Measurements from ENCODE around the gene JADE3. TPM values are rescaled to one million over a fixed set of nuclear protein-coding genes. Genes with fewer than 3 reads are reported as not detected.

The JADE3 gene
- total and polyA plus RNA-seq, 2 donors (not counting 1 experiment from before 2014, with no cell fraction given) = 5.1 to 5.3 TPM

DNA sequence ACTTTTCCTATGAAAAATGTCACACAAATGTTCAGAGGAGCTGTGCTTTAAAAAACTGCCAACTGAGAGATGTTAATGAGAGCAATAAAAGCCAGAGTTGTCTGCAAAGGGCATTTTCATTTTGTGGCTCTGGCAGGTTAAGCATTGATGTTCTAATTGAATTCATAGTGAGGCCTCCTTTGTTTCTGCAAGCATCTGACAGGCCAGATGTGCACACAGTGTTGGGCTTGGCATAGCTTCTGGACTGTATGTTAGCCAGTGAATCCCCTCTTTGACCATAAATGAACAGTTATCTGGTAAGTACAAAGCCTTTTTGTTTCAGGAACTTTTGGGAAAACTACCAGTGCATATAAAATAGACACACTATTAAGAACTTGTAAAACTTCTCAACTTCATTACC, 81.9 kb downstream of the JADE3 start:
- H2AFZ ChIP-seq (ENCODE audit: low read length) = no peak overlapping the region
- no peak overlapping the region for H3K4me3 ChIP-seq (replicated peaks in 1 of 4; ENCODE audit: control extremely low read depth in 1 of 4, insufficient read depth in 1 of 4, low read depth in 3 of 4, low read length in 4 of 4)
- no peak overlapping the region for H3K9ac ChIP-seq (ENCODE audit: insufficient read depth, low read length)
- no peak overlapping the region for H3K4me2 ChIP-seq (ENCODE audit: extremely low read depth, insufficient read depth, low read length)
- no peaks in the 10 kb centered on the region for H3K36me3 ChIP-seq (ENCODE audit: control insufficient read depth, insufficient read depth, low read length)
- no peaks in the 10 kb centered on the region for H3K79me2 ChIP-seq (ENCODE audit: control insufficient read depth, insufficient read depth, low read length)
- no peaks in the 10 kb centered on the region for H3K4me1 ChIP-seq (ENCODE audit: control insufficient read depth, extremely low read depth, insufficient read depth, low read length)
- no peak for DNase-seq (ENCODE audit: low read depth in 2 of 2)
- no peaks in the 10 kb centered on the region for H3K9me3 ChIP-seq (ENCODE audit: control insufficient read depth, insufficient read depth, low read depth, low read length)
- no peaks in the 10 kb centered on the region for H3K27me3 ChIP-seq (ENCODE audit: control insufficient read depth, insufficient read depth, low read length)
- TF ChIP-seq EZH2 (IDR thresholded peaks at IDR 0.05; ENCODE audit: low read length, missing control alignments) = no peak
- no peak for TF ChIP-seq CTCF (conservative IDR thresholded peaks at IDR 0.05 in 1 of 2, IDR thresholded peaks at IDR 0.05 in 1 of 2; ENCODE audit: low read depth in 1 of 2, low read length in 2 of 2)
- H4K20me1 ChIP-seq (ENCODE audit: control insufficient read depth, extremely low read depth, insufficient read depth, low read length) = no peaks in the 10 kb centered on the region
- H3K27ac ChIP-seq (ENCODE audit: insufficient read depth, low read length) = no peak overlapping the region

GRCh38 chrX:47012131-47012530, 99.9 kb downstream of the JADE3 start:
- no peak for DNase-seq (ENCODE audit: low read depth in 2 of 2)
- Histone ChIP-seq H3K79me2 (ENCODE audit: control insufficient read depth, insufficient read depth, low read length) (no peaks in the 10 kb centered on the region), H3K9me3 (ENCODE audit: control insufficient read depth, insufficient read depth, low read depth, low read length) (no peaks in the 10 kb centered on the region), H3K27ac (ENCODE audit: insufficient read depth, low read length) (no peak overlapping the region), H4K20me1 (ENCODE audit: control insufficient read depth, extremely low read depth, insufficient read depth, low read length) (no peaks in the 10 kb centered on the region), H3K36me3 (ENCODE audit: control insufficient read depth, insufficient read depth, low read length) (no peaks in the 10 kb centered on the region), H3K4me1 (ENCODE audit: control insufficient read depth, extremely low read depth, insufficient read depth, low read length) (no peaks in the 10 kb centered on the region), H3K4me2 (ENCODE audit: extremely low read depth, insufficient read depth, low read length) (no peak overlapping the region), H3K4me3 (replicated peaks in 1 of 4; ENCODE audit: control extremely low read depth in 1 of 4, insufficient read depth in 1 of 4, low read depth in 3 of 4, low read length in 4 of 4) (no peak overlapping the region), H2AFZ (ENCODE audit: low read length) (no peak overlapping the region), H3K9ac (ENCODE audit: insufficient read depth, low read length) (no peak overlapping the region), H3K27me3 (ENCODE audit: control insufficient read depth, insufficient read depth, low read length) (no peaks in the 10 kb centered on the region)
- TF ChIP-seq EZH2 (IDR thresholded peaks at IDR 0.05; ENCODE audit: low read length, missing control alignments) (no peak), CTCF (conservative IDR thresholded peaks at IDR 0.05 in 1 of 2, IDR thresholded peaks at IDR 0.05 in 1 of 2; ENCODE audit: low read depth in 1 of 2, low read length in 2 of 2) (no peak)

- H3K4me3 ChIP-seq (replicated peaks in 1 of 4; ENCODE audit: control extremely low read depth in 1 of 4, insufficient read depth in 1 of 4, low read depth in 3 of 4, low read length in 4 of 4) = no peak overlapping the region
- no peaks in the 10 kb centered on the region for H3K9me3 ChIP-seq (ENCODE audit: control insufficient read depth, insufficient read depth, low read depth, low read length)
- H3K27me3 ChIP-seq (ENCODE audit: control insufficient read depth, insufficient read depth, low read length) = no peaks in the 10 kb centered on the region
- no peak for DNase-seq (ENCODE audit: low read depth in 2 of 2)
- H3K4me2 ChIP-seq (ENCODE audit: extremely low read depth, insufficient read depth, low read length) = no peak overlapping the region
- no peaks in the 10 kb centered on the region for H3K79me2 ChIP-seq (ENCODE audit: control insufficient read depth, insufficient read depth, low read length)
- no peak overlapping the region for H2AFZ ChIP-seq (ENCODE audit: low read length)
- H3K36me3 ChIP-seq (ENCODE audit: control insufficient read depth, insufficient read depth, low read length) = no peaks in the 10 kb centered on the region
- no peaks in the 10 kb centered on the region for H3K4me1 ChIP-seq (ENCODE audit: control insufficient read depth, extremely low read depth, insufficient read depth, low read length)
- no peak overlapping the region for H3K9ac ChIP-seq (ENCODE audit: insufficient read depth, low read length)
- TF ChIP-seq CTCF (conservative IDR thresholded peaks at IDR 0.05 in 1 of 2, IDR thresholded peaks at IDR 0.05 in 1 of 2; ENCODE audit: low read depth in 1 of 2, low read length in 2 of 2) (no peak), EZH2 (IDR thresholded peaks at IDR 0.05; ENCODE audit: low read length, missing control alignments) (no peak)
- no peaks in the 10 kb centered on the region for H4K20me1 ChIP-seq (ENCODE audit: control insufficient read depth, extremely low read depth, insufficient read depth, low read length)
- no peak overlapping the region for H3K27ac ChIP-seq (ENCODE audit: insufficient read depth, low read length)
Observed at GRCh38 chrX:47026198-47026597, 114.0 kb downstream of the JADE3 start.

Measured in fibroblast of lung (primary cell).